CD14-positive monocyte (primary cell): ENCODE data around the gene TRABD2B. TPM values are rescaled to one million over a fixed set of nuclear protein-coding genes. Genes with fewer than 3 reads are reported as not detected.

Source experiments
- DNase-seq, 3 donors: peaks; one replicate each; pipeline ENCODE4 v3.0.0-alpha.2; 2011 to 2022
- H2AFZ ChIP-seq: 2 replicates; pipeline ENCODE4 v1.6.0; 2012; ENCODE audit warnings: mild to moderate bottlenecking, low read depth, low read length, inconsistent platforms; ENCODE audit not compliant: insufficient read depth, poor library complexity, severe bottlenecking
- H3K27ac ChIP-seq, 2 donors: 1 replicate in 1 of 2; 2 replicates in 1 of 2; pipeline ENCODE4 v1.5.1; 2012 to 2013; ENCODE audit warnings: low read length in 2 of 2, control low read depth in 1 of 2, inconsistent platforms in 1 of 2, low read depth in 1 of 2, mild to moderate bottlenecking in 1 of 2
- H3K27me3 ChIP-seq, 2 donors: one replicate each; pipeline versions ENCODE4 v1.6.0 to v1.6.1; 2011 to 2013; ENCODE audit warnings: low read length in 2 of 2; ENCODE audit not compliant: control insufficient read depth in 2 of 2, insufficient read depth in 2 of 2
- H3K36me3 ChIP-seq, 2 donors: replicated peaks in 1 of 2; 1 replicate in 1 of 2; 2 replicates in 1 of 2; pipeline versions ENCODE4 v1.5.1 to v1.6.1; 2012 to 2013; ENCODE audit warnings: low read length in 2 of 2, control low read depth in 1 of 2, inconsistent platforms in 1 of 2, mild to moderate bottlenecking in 1 of 2; ENCODE audit not compliant: insufficient read depth in 2 of 2, control insufficient read depth in 1 of 2
- H3K4me1 ChIP-seq, 2 donors: 1 replicate in 1 of 2; 2 replicates in 1 of 2; pipeline versions ENCODE4 v1.5.1 to v1.6.1; 2012 to 2013; ENCODE audit warnings: low read length in 2 of 2, control low read depth in 1 of 2, inconsistent platforms in 1 of 2, mild to moderate bottlenecking in 1 of 2, moderate library complexity in 1 of 2; ENCODE audit not compliant: insufficient read depth in 2 of 2, control insufficient read depth in 1 of 2
- H3K4me2 ChIP-seq: replicated peaks from 2 replicates; pipeline ENCODE3; 2012; ENCODE audit warnings: low read length, moderate library complexity, mild to moderate bottlenecking; ENCODE audit not compliant: poor library complexity, severe bottlenecking; ENCODE audit errors: extremely low read depth
- H3K4me3 ChIP-seq, 3 experiments: fragments of 200-600 bp in 1 of 3; sonication (generic) in 1 of 3; replicated peaks in 1 of 3; 1 replicate in 2 of 3; 2 replicates in 1 of 3; pipeline ENCODE4 v1.5.1; 2011 to 2013; ENCODE audit warnings: low read length in 3 of 3, mild to moderate bottlenecking in 3 of 3, control low read depth in 2 of 3, low read depth in 2 of 3, inconsistent platforms in 1 of 3, moderate library complexity in 1 of 3
- H3K79me2 ChIP-seq: 2 replicates; pipeline ENCODE4 v1.6.0; 2012; ENCODE audit warnings: mild to moderate bottlenecking, control low read depth, inconsistent platforms, low read length, moderate library complexity; ENCODE audit not compliant: insufficient read depth
- H3K9ac ChIP-seq: 2 replicates; pipeline ENCODE4 v1.6.0; 2017; ENCODE audit warnings: low read length, mild to moderate bottlenecking; ENCODE audit not compliant: insufficient read depth, poor library complexity, severe bottlenecking
- H3K9me3 ChIP-seq, 2 donors: replicated peaks in 1 of 2; 1 replicate in 1 of 2; 2 replicates in 1 of 2; pipeline versions ENCODE4 v1.5.1 to v1.6.1; 2012 to 2013; ENCODE audit warnings: low read length in 2 of 2, control low read depth in 1 of 2; ENCODE audit not compliant: control insufficient read depth in 1 of 2, insufficient read depth in 1 of 2
- H4K20me1 ChIP-seq: 2 replicates; pipeline ENCODE4 v1.6.0; 2012; ENCODE audit warnings: mild to moderate bottlenecking, low read length, control low read depth, moderate library complexity; ENCODE audit not compliant: insufficient read depth
- H3K27ac Mint-ChIP-seq, 7 donors: one replicate each; pipeline ENCODE4 v1.8.0; 2020; ENCODE audit warnings: mild to moderate bottlenecking in 7 of 7, mixed read lengths in 7 of 7, moderate library complexity in 6 of 7, inconsistent platforms in 2 of 7
- H3K27me3 Mint-ChIP-seq, 3 donors: one replicate each; pipeline ENCODE4 v1.8.0; 2021 to 2022; ENCODE audit warnings: low read depth in 3 of 3, mild to moderate bottlenecking in 3 of 3, mixed read lengths in 3 of 3, moderate library complexity in 3 of 3, inconsistent platforms in 1 of 3
- H3K36me3 Mint-ChIP-seq, 2 donors: one replicate each; pipeline ENCODE4 v1.8.0; 2020; ENCODE audit warnings: mixed read lengths in 2 of 2, inconsistent platforms in 1 of 2, mild to moderate bottlenecking in 1 of 2
- H3K4me1 Mint-ChIP-seq: one replicate; pipeline ENCODE4 v1.8.0; 2020; ENCODE audit warnings: mild to moderate bottlenecking, mixed read lengths
- H3K4me3 Mint-ChIP-seq, 2 donors: one replicate each; pipeline ENCODE4 v1.8.0; 2020; ENCODE audit warnings: mild to moderate bottlenecking in 2 of 2, mixed read lengths in 2 of 2, moderate library complexity in 1 of 2
- H3K9me3 Mint-ChIP-seq, 7 donors: one replicate each; pipeline ENCODE4 v1.8.0; 2020 to 2022; ENCODE audit warnings: mixed read lengths in 7 of 7, mild to moderate bottlenecking in 6 of 7, moderate library complexity in 6 of 7, inconsistent platforms in 2 of 7
- CTCF ChIP-seq: fragments of 200-600 bp; IDR thresholded peaks from one replicate; pipeline ENCODE4 v1.8.0; 2022; ENCODE audit warnings: antibody characterized with exemption, mild to moderate bottlenecking
- WGBS: methylation state at CpG from one replicate; pipeline ENCODE4 v1.1.5; 2013; ENCODE audit warnings: missing lambda C conversion rate; ENCODE audit not compliant: insufficient coverage; 5-methylcytosine and 5-hydroxymethylcytosine counted together
- intact Hi-C, 2 donors: fragments of 100-400 bp; cut with micrococcal nuclease; formaldehyde crosslinking; loops; one replicate each; pipeline versions ENCODE4 v1.15.0 to v1.15.1; 2023
- polyA plus RNA-seq, 3 donors: library from polyadenylated mRNA; depleted of rRNA in 1 of 3; unstranded in 2 of 3; stranded (reverse) in 1 of 3; fragments of 300-500 nt in 2 of 3; fragments of >200 nt in 1 of 3; fragmentation: Illumina TruSeq in 2 of 3; gene quantifications; 1 replicate in 2 of 3; 2 replicates in 1 of 3; pipeline ENCODE4 v1.2.3, GENCODE V29; 2012 to 2021

TRABD2B gene
- polyA plus RNA-seq, 3 donors, result not detected

- no peak overlapping the region for H3K9ac ChIP-seq
- no peaks in the 10 kb centered on the region for H3K79me2 ChIP-seq
- Mint-ChIP-seq H3K9me3 (no peaks in the 10 kb centered on the region), H3K27me3 (peaks cover 8 to 15% (median 9%) of the 10 kb centered on the region in 3 donors), H3K4me3 (no peak overlapping the region), H3K36me3 (no peaks in the 10 kb centered on the region), H3K27ac (no peak overlapping the region), H3K4me1 (no peaks in the 10 kb centered on the region)
- H4K20me1 ChIP-seq, result no peaks in the 10 kb centered on the region
- no peaks in the 10 kb centered on the region for H3K9me3 ChIP-seq
- no peak overlapping the region for H3K27ac ChIP-seq
- 60% methylated on average over 1 of the region's 1 CpG for WGBS
- no peak overlapping the region for H2AFZ ChIP-seq
- TF ChIP-seq CTCF, result no peak
- intact Hi-C loops, result no loop called here
- H3K4me3 ChIP-seq, result no peak overlapping the region
- peaks cover 0 to 2% of the 10 kb centered on the region in 2 donors for H3K27me3 ChIP-seq
- H3K36me3 ChIP-seq, result no peaks in the 10 kb centered on the region
- H3K4me2 ChIP-seq, result no peak overlapping the region
- no peaks in the 10 kb centered on the region for H3K4me1 ChIP-seq
- no peak for DNase-seq
These were observed 113.2 kb downstream of the TRABD2B start for GRCh38 chr1:47883963-47884362.

- WGBS, result 92% methylated on average over 17 of the region's 17 CpGs
- H3K9me3 ChIP-seq, result no peaks in the 10 kb centered on the region
- no peaks in the 10 kb centered on the region for H4K20me1 ChIP-seq
- Mint-ChIP-seq H3K27ac (no peak overlapping the region), H3K36me3 (no peaks in the 10 kb centered on the region), H3K4me1 (no peaks in the 10 kb centered on the region), H3K27me3 (peaks cover 0 to 9% (median 2%) of the 10 kb centered on the region in 3 donors), H3K4me3 (no peak overlapping the region), H3K9me3 (no peaks in the 10 kb centered on the region)
- H3K4me2 ChIP-seq, result no peak overlapping the region
- no peak overlapping the region for H3K9ac ChIP-seq
- no peak for TF ChIP-seq CTCF
- H3K27me3 ChIP-seq, result no peaks in the 10 kb centered on the region
- no peak overlapping the region for H2AFZ ChIP-seq
- H3K27ac ChIP-seq, result no peak overlapping the region
- no peak for DNase-seq
- H3K79me2 ChIP-seq, result no peaks in the 10 kb centered on the region
- no peak overlapping the region for H3K4me3 ChIP-seq
- no peaks in the 10 kb centered on the region for H3K4me1 ChIP-seq
- H3K36me3 ChIP-seq, result no peaks in the 10 kb centered on the region
- intact Hi-C loops, result no loop called here
These were observed 115.4 kb downstream of the TRABD2B start for GRCh38 chr1:47881505-47882442.
